Stimulated activated CD4-positive, alpha-beta T cell treated with anti-CD3 and anti-CD28 coated beads, Interleukin-1b, Interleukin-23, amount 100 ng/mL, for 48 hours (primary cell): ENCODE measurements around the gene BAIAP2.
A peak's percentile ranks its signal among the peaks of the same experiment; 100 is the strongest.

ENCODE experiments used
- DNase-seq: peaks from one replicate; pipeline ENCODE4 v3.0.0-alpha.2; 2020

BAIAP2 gene, protein sequence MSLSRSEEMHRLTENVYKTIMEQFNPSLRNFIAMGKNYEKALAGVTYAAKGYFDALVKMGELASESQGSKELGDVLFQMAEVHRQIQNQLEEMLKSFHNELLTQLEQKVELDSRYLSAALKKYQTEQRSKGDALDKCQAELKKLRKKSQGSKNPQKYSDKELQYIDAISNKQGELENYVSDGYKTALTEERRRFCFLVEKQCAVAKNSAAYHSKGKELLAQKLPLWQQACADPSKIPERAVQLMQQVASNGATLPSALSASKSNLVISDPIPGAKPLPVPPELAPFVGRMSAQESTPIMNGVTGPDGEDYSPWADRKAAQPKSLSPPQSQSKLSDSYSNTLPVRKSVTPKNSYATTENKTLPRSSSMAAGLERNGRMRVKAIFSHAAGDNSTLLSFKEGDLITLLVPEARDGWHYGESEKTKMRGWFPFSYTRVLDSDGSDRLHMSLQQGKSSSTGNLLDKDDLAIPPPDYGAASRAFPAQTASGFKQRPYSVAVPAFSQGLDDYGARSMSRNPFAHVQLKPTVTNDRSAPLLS

DNA sequence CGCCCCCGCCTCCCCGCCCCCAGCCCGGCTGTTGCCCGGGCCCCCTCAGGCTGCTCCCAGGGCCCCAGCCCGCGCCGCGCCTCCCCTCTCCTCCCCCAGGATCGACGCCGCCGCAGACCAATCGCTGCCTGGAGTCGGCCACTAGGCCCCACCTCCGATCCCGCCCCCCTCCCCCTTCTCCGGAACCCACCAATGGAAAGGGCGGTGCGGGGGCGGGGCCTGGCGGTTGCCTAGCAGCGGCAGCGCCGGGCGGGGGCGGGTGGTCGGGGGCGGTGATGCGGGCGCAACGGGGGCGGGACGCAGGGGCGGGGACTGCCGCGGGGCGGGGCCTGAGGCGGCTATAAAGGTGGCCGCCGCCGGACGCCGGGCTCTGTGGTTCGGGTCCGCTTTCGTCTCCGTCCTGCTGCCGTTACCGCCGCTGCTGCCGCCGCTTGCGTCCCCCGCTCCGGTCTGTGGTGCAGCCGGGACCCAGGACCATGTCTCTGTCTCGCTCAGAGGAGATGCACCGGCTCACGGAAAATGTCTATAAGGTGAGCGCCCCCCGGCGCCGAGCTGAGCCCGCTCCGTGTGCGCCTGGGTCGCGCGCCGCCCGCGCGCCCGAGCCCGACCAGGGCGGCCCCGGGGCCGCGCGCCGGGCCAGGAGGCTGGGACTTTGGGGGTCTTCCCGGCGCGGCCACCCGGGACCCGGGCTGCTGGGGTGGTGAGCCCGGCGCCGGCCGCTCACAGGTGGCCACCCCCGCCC, at the start of gene BAIAP2:
BAIAP2 (plus strand) TSS at position 373 of the 742 bp plus-strand sequence; CDS start at position 477, 104 bp downstream.
- DNase-seq = peak; percentile 95

DNA sequence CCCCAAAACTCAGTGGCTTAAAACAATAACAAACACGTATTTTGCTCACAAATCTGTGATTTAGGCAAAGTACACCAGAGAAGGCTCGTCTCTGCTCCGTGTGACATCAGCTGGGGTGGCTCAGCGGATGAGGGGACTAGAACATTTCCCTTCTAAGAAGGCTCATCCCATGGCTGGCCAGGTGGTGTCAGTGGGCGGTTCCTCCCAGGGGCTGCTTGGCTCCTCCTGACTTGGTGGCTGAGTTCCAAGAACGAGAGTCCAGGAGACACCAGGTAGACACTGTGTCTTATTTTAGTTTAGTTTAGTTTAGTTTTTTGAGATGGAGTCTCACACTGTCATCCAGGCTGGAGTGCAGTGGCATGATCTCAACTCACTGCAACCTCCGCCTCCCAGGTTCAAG, 48.9 kb upstream of the BAIAP2 start:
- no peak for DNase-seq

DNA sequence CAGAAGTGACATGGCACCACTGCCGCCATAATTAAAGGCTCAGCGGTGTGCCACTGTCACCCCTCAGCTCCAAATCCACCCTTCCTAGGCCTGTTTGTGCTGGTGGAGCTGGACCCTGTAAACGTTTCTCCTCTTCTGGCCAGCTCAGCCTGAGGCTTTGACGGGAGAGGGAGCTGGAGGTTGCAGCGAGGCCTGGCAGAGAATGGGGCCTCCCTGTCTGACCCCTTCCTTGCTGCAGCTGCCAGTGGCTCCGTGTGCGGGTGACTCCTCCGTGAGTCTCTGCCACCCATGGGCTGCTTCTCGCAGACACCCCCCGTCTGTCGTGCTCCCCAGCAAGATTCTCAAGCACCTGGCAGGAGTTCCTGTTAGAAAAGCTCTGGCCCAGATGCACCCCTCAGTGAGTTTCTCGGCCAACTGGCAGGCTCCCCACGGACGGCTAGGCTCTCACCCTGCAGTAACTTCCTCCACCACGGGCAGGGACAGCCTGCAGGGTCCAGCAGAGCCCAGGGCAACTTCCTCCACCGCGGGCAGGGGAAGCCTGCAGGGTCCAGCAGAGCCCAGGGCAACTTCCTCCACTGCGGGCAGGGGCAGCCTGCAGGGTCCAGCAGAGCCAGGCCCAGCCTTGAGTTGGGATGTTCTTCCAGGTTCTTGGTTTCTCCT, 48.0 kb upstream of the BAIAP2 start:
- no peak for DNase-seq

DNA sequence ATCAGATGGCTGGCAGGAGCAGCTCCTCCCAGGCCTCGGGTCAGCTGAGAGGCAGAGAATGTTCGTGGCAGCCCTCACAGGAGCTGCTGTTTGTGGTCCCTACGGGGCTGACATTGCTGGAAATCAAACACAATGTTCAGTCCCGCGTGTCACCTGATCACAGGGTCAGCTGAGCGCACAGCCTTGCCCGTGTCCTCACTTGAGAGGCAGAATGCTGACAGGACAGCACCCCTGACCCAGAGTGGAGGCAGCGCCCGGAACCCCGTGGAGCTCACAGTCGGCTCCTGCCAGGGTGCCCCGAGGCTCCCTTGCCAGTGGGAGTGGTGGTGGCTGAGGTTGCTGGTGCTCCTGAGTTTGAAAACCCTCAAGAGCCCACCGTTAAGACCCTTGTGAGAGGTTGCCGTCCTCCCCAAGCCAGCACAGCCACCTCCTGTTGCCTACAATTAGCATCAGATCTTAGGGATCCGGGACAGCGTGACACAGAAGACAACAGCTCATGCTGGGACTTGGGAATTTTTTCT, 47.0 kb upstream of the BAIAP2 start:
- DNase-seq = no peak

DNA sequence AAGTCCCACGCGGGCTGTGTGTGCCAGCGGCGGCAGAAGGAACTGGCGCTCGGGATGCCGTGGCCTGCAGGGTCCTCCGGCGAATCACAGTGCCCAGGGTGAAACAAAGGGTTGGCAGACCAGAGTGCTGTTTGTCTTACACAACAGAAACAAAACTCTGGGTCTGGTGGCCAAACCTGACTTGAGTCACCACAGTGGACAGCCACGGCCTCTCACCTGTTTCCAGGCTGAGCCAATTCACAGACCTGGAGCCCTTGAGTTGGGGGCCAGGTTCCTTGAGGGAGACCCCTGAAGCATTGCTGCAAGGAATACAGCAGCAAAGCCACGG, 45.4 kb upstream of the BAIAP2 start:
- no peak for DNase-seq

DNA sequence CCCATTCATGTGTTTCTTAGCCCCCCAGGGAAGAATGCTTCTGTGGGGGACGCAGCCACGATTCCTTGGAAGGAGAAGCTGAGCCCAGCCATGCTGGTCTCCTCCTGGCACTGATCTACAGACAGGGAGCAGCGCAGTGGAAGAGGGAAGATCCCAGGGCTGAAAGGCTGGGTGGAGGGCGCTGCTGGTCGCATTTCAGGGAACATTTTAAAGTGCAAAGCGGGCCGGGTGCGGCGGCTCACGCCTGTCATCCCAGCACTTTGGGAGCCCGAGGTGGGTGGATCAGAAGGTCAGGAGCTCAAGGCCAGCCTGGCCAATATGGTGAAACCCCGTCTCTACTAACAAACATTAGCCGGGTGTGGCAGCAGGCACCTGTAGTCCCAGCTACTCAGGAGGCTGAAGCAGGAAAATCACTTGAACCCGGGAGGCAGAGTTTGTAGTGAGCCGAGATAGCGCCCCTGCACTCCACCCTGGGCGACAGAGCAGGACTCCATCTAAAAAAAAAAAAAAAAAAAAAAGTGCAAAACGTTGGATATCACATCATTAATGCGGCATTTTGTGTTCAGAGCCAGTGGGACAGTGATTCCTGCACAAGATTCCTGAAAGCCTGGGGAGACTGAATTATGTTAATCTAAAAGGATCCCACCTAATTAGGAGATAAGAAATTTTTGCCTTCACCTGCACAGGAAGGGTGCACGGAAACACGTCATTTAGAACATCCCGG, 43.9 kb upstream of the BAIAP2 start:
- DNase-seq = no peak

DNA sequence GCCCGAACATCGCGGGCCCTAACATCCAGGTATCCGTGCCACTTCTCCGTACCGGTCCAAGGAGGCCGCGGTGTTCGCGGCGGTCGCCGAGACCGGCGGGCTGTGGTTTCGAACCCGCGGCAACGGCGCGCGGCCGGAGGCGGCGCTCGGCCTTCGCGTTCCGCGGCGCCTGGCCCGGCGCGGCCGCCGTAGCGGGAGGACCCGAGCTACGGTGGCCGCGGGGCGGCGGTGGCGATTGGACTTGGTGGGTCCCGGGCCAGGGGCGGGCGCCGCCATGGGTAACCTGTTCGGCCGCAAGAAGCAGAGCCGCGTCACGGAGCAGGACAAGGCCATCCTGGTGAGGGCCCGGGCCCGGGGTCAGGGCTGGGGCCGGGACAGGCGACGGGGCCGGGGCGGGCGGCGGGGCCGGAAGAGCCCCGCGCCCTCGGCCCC, 43.3 kb upstream of the BAIAP2 start, which contains the start of gene CHMP6:
CHMP6 (plus strand) TSS at position 197 of the 432 bp plus-strand sequence; CDS start at position 275, 78 bp downstream.
- peak; percentile 65 for DNase-seq

DNA sequence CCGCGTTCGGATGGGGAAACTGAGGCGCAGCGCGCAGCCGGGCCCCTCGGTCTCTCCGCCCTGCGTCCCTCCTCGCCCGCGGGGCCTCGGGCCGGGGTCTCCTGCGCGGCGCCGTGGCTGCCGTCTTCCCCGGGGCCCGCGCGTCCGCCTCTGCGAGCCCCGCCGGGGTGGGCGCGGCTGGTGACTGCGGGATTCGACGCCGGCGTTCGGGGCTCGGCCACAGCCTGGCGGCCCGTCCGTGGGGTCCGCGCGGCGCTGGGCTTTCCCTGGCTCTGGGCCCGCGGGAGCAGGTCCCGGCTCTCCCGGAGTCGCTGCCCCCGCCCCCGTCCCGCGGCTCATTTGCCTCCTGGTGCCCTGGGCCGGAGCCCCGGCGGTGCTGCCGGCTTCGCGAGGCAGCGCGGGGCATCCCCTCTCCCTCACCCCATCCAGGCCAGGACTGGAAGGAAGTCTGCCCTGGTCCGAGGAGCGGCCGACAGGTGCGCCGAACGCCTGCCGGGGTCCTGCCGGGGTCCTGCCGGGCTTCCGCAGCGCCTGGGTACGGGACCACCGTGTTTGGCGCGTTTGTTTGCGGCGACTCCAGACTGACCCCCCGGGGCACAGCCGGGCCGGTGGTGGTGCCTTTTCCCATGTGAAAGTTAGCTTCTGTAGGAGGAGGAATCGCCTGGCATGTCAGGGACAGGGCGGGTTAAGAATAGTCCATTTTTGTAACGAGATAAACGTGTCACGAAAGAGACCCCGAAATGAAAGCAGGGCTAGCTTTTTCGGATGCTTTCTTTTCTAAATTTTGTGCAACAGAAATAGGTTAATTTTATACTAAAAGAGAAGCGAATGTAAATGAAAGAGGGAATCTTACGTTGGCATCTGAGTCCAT, 42.6 kb upstream of the BAIAP2 start:
- DNase-seq = no peak

DNA sequence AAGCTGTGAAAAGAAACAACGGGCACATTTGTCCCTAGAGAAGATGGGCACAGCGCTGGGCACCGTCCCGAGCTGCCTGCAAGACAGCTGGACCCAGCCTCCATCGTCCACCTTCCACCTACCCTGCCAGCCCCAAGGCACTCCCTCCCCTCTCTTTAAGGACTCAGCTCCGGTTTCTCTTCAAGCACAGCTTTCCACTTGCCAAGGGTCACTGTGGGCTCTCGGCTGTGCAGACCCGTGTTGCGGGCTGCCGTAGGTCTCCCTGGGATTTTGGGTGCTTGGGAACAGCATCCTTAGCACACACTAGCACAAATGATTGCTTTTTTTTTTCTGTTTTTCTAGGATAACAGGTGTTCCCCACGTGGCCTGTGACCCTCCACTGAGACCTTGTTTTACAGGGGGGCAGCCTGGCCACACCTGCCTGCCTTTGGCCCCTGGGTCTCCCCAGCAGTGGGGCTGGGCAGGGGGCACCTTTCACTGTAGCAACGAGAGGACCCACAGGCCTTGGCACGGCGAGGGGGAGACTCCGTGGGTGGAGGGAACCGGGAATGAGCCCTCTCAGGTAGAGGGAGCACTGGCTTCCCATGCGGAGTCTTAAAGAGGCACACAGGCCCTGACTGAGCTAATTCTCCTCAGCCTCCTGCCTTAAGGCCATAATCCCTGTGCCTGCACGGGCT, 41.9 kb upstream of the BAIAP2 start:
- DNase-seq = no peak

DNA sequence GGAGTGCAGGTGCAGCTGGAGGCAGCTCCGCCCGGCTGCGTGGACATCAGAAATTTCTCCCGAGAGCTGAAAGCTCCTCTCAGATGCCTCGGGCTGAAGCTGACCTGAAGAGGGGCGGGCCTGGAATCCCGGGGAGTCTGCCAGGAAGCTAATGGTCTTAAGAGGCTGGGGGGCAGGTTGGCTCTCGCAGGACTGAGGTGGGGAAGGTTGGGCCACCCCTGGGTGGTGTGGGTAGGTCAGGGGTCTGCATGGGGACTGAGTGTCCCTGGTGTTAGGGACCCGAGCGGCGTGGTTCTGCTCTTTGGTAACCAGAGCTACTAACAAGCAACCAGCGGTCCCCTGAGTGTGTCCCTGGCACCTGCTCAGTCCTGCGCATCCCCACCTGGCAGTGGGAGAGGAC, 39.8 kb upstream of the BAIAP2 start:
- DNase-seq = no peak

DNA sequence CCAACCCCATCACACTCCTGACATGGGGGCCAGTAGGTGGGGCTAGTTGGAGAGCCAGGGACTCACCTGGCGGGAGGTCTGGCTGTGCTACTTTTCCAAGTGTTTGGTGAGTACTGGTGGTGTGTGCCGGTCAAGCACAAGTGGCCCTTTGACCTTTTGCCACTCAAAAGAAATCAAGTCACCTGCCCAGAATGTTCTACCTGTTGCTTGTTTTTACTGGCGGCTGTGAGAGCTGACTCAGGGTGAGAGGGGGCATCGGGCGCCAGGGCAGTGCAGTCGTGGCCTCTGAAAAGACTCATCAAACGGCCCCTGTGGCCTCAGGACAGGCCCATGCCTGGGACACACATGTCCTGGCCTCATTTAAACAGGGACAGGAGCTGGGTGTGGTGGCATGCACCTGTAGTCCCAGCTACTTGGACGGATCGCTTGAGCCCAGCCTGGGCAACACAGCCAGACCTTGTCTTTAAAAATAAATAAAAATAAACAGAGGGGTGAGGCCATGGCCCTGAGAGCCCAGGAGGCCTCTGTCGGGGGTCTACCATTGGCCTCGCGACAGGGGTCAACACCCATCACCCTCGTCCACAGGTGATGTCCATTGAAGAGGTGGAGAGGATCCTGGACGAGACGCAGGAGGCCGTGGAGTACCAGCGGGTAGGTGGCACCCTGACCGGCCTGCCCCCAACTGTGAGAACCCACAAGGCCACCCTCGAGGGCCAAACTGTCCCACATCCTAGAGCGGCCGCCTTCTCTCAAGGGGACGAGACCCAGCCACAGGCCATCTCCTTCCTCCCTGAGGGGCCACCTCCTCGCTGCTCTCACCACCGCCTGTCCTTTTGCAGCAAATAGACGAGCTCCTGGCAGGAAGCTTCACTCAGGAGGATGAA, 38.3 kb upstream of the BAIAP2 start:
- no peak for DNase-seq

DNA sequence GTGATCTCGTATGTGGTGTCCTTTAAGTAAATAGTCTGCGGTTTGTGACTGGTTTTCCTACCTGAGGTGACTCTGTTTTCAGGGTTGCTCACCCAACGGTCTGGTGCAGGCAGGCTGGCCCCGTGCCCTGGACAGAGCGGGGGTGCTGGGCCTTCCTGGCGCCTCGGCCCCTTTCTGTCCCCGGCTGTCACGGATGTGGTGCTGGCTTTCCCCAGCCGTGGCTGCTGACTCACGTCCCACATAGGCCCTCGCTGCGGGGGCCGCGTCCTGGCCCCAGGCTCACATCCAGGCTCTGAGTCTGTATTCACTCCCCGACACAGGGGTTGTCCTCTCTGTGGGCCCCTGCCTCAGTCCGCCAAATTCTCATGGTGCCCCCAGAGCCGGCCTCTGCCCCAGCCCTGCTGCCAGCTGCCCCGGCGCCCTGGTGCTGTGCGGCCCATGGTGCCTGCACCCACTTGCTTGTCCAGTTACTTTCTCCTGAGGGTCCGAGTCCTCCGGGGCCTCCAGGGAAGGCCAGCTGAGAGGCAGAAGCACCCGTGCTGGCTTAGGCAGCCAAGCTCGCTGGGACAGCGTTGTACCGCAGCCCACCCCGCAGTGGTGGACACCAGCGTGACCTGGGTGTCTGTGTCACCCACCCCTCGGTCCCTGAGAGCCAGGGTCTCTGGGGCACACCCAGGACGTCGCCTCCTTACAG, 37.4 kb upstream of the BAIAP2 start:
- no peak for DNase-seq

DNA sequence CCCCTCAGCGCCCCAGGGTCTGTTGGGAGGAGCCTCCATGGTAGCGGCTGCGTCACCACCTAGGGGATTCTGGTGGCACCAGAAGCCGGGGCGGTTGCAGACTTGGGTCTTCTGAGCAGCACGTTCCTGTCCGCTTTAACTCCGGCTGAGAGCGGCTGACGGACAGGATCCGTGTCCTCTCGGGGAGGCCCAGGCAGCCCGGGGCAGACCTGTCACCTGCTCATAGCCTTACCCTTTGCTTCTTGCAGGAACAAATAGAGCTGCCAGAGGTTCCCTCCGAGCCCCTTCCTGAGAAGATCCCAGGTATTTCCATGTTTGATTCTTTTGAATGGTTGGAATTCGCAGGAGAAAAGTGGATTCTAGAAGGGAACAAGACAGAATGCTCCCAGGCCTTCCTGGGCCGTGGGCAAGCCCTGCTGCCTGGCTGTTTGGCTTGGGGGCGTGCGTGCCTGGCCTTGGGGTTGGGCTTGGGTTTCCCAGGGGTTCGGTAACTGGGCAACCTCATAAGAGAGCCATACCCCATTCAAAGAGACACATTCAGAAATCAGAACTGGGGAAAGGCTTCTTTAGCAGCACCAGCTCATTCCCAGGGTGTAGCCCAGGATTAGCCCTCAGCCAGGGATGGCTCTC, 36.7 kb upstream of the BAIAP2 start:
- no peak for DNase-seq

DNA sequence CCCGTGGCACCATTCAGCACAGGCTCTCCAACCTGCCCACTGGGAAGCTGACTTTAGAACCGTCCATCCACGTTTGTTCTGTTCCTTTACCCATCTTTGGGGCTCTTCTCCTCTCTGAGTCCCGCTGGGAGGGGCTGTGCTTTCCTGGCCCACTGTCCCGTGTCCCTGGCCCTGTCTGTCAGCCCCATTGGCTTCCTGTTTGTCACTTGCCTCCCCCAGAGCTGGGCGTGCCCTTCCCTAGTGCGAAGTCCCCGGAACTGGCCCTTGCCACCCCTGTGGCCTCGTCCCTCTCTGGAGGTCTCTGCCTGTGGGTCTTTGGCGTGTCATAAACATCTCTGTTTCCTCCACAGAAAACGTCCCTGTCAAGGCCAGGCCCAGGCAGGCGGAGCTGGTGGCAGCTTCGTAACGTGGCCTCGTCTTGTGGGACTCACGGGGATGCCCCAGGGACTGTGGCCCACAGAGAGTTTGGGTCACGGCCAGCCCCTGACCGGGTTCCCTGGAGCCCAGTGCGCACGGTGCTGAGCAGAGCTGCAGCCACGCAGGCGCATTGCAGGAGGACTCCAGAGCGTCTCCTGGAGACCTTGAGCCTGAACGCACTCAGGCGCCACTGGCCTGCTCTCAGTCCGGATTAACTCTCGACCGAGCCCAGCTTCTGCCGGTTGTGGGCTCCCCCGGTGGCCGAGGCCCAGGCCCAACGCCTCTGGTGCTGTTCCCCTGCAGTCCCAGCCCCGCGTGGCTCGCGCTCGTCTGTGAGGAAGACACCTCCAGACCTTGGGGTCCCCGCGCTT, 36.0 kb upstream of the BAIAP2 start:
- no peak for DNase-seq

DNA sequence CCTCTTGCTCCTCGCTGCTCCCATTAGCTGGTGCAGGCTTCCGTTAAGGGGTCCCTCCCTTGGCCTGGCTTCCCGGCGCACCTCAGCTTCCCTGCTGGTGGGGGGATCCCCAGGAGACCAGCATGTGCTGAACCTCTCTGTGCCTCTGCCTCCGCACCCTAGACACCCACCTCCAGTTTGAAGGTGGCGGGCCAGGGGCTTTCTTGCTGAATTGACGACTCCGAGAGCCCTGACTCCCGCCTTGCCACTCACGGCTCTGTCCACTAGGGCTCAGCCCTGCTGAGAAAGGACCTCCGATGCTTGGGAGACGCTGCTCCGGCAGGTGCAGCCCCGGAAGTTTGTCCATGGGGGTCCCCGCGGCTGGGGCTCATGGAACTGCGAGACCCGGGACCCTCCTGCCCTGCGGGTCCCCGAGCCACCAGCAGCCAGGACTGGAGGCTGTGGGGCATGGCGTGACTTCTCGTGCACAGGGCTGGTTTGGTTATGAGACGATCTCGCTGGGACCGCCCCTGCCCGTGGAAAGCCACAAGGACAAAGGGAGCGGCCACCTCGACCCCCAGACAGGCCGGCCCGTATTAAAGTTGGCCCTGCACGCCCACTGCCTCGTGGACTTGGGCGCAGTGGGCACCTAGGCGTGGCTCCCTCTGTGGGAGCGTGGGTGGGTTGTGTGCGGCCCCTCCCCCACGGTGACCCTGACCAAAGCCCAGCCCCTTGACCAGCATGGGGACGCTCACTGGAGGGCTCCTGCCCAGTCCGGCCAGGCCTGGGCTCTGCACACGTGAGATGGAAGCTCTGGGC, 35.2 kb upstream of the BAIAP2 start:
- no peak for DNase-seq

DNA sequence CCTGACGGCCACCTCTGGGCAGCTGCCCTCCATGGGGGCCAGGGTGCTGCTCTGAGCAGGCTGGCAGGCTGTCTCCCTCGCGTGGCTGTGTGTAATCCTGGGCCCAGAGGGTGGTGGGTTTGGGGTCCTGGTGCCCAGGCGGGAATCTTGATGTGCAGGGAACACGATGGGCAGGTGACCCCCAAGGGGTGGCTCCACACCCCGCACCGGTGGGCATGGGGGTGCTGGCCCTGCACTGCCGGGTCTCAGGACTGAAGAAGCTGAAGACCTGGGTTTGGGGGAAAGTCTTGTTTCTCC, 34.7 kb upstream of the BAIAP2 start:
- DNase-seq = no peak
